H1 (cell line): Measurements from ENCODE around the gene RPS6KA5. TPM values are rescaled to one million over a fixed set of nuclear protein-coding genes. Genes with fewer than 3 reads are reported as not detected.

Experiments
- CTCF ChIA-PET: fragments of 300-600 bp; sonication (Branson Sonifier 250); formaldehyde crosslinking; loops from one replicate; lab custom pipeline; 2021; ENCODE audit not compliant: partially characterized antibody; lab: Charles Lee
- POLR2A ChIA-PET: fragments of 300-600 bp; sonication (Branson Sonifier 250); formaldehyde crosslinking; loops from one replicate; lab custom pipeline; 2021; ENCODE audit warnings: inconsistent platforms; ENCODE audit not compliant: partially characterized antibody; lab: Charles Lee
- DNase-seq, 2 experiments: peaks; one replicate each; pipeline versions ENCODE4 v3.0.0 to v3.0.0-alpha.2; 2010 to 2022; ENCODE audit warnings: low spot score in 2 of 2, low read depth in 1 of 2, mixed read lengths in 1 of 2
- FAIRE-seq: peaks from 2 replicates; lab custom pipeline; 2011; peaks lifted over from hg19 to GRCh38; lab: Jason Lieb, UNC
- H2AFZ ChIP-seq: 2 replicates; pipeline ENCODE4 v1.8.1; 2012; ENCODE audit warnings: low read length, inconsistent platforms
- H2AK5ac ChIP-seq: 2 replicates; pipeline ENCODE4 v1.6.1; 2013; ENCODE audit warnings: low read depth, low read length
- H2BK120ac ChIP-seq: replicated peaks from 2 replicates; pipeline ENCODE3; 2013; ENCODE audit warnings: low read depth, low read length, inconsistent platforms
- H2BK12ac ChIP-seq: 2 replicates; pipeline ENCODE4 v1.6.1; 2013; ENCODE audit warnings: low read depth, low read length
- H2BK15ac ChIP-seq: 2 replicates; pipeline ENCODE4 v1.6.1; 2013; ENCODE audit warnings: low read length
- H2BK20ac ChIP-seq: 2 replicates; pipeline ENCODE4 v1.6.1; 2013; ENCODE audit warnings: low read length
- H2BK5ac ChIP-seq: 2 replicates; pipeline ENCODE4 v1.6.1; 2013; ENCODE audit warnings: low read depth, low read length
- H3K14ac ChIP-seq: 2 replicates; pipeline ENCODE4 v1.6.1; 2013; ENCODE audit warnings: inconsistent platforms; ENCODE audit not compliant: insufficient read length
- H3K18ac ChIP-seq: 2 replicates; pipeline ENCODE4 v1.6.1; 2013; ENCODE audit warnings: low read length; ENCODE audit errors: extremely low read depth
- H3K23ac ChIP-seq: 2 replicates; pipeline ENCODE4 v1.6.1; 2013; ENCODE audit warnings: inconsistent platforms; ENCODE audit not compliant: insufficient read length
- H3K23me2 ChIP-seq: 2 replicates; pipeline ENCODE4 v1.6.1; 2013; ENCODE audit warnings: low read depth, low read length
- H3K27ac ChIP-seq: 2 replicates; pipeline ENCODE4 v1.6.1; 2011; ENCODE audit warnings: low read depth, low read length, inconsistent platforms
- H3K27me3 ChIP-seq, 4 experiments: replicated peaks in 1 of 4; 1 replicate in 1 of 4; 2 replicates in 3 of 4; pipeline versions ENCODE4 v1.6.1 to v1.8.1; 2011 to 2013; ENCODE audit warnings: low read length in 3 of 4, mild to moderate bottlenecking in 3 of 4, inconsistent platforms in 2 of 4, mixed read lengths in 2 of 4, moderate library complexity in 1 of 4; ENCODE audit not compliant: control insufficient read depth in 3 of 4, insufficient read depth in 3 of 4; ENCODE audit errors: extremely low read depth in 1 of 4
- H3K36me3 ChIP-seq, 4 experiments: 2 replicates each; pipeline versions ENCODE4 v1.6.1 to v1.8.1; 2011 to 2013; ENCODE audit warnings: mild to moderate bottlenecking in 4 of 4, low read length in 3 of 4, moderate library complexity in 2 of 4, control low read depth in 1 of 4, inconsistent platforms in 1 of 4; ENCODE audit not compliant: insufficient read depth in 4 of 4, control insufficient read depth in 2 of 4
- H3K4ac ChIP-seq: replicated peaks from 2 replicates; pipeline ENCODE3; 2013; ENCODE audit warnings: low read length, low read depth, mixed read lengths, inconsistent platforms; ENCODE audit not compliant: insufficient read length
- H3K4me1 ChIP-seq, 4 experiments: replicated peaks in 1 of 4; 1 replicate in 1 of 4; 2 replicates in 3 of 4; pipeline versions ENCODE4 v1.6.1 to v1.8.1; 2011 to 2013; ENCODE audit warnings: low read length in 3 of 4, inconsistent platforms in 2 of 4, mixed read lengths in 1 of 4; ENCODE audit not compliant: insufficient read depth in 4 of 4, control insufficient read depth in 3 of 4
- H3K4me2 ChIP-seq, 2 experiments: 2 replicates each; pipeline versions ENCODE4 v1.6.1 to v1.8.1; 2011 to 2013; ENCODE audit warnings: low read depth in 2 of 2, low read length in 2 of 2, control low read depth in 1 of 2, inconsistent platforms in 1 of 2, mild to moderate bottlenecking in 1 of 2; ENCODE audit not compliant: insufficient read depth in 1 of 2
- H3K4me3 ChIP-seq, 4 experiments: fragments of 200-600, 300-600 bp in 1 of 4; sonication (generic), shearing (Covaris generic), sonication (Bioruptor Twin) in 1 of 4; 2 replicates each; pipeline versions ENCODE4 v1.5.1 to v1.8.1; 2011 to 2016; ENCODE audit warnings: low read length in 4 of 4, low read depth in 3 of 4, control low read depth in 2 of 4, inconsistent platforms in 2 of 4, mild to moderate bottlenecking in 2 of 4, mixed read lengths in 1 of 4, moderate library complexity in 1 of 4; ENCODE audit not compliant: insufficient read depth in 2 of 4; ENCODE audit errors: extremely low read depth in 1 of 4
- H3K56ac ChIP-seq: replicated peaks from 2 replicates; pipeline ENCODE3; 2013; ENCODE audit warnings: low read depth, mild to moderate bottlenecking, mixed read lengths, low read length, inconsistent platforms; ENCODE audit not compliant: insufficient read length
- H3K79me1 ChIP-seq: 2 replicates; pipeline ENCODE4 v1.6.1; 2013; ENCODE audit warnings: low read depth, low read length, control low read depth
- H3K79me2 ChIP-seq, 2 experiments: 2 replicates each; pipeline versions ENCODE4 v1.6.1 to v1.8.1; 2012 to 2013; ENCODE audit warnings: low read length in 2 of 2, mild to moderate bottlenecking in 2 of 2, inconsistent platforms in 1 of 2; ENCODE audit not compliant: insufficient read depth in 2 of 2, control insufficient read depth in 1 of 2
- H3K9ac ChIP-seq, 4 experiments: replicated peaks in 1 of 4; 1 replicate in 1 of 4; 2 replicates in 3 of 4; pipeline versions ENCODE4 v1.6.1 to v1.8.1; 2011 to 2013; ENCODE audit warnings: low read depth in 3 of 4, low read length in 3 of 4, control low read depth in 2 of 4, mild to moderate bottlenecking in 2 of 4, moderate library complexity in 2 of 4, inconsistent platforms in 1 of 4; ENCODE audit errors: extremely low read depth in 1 of 4
- H3K9me3 ChIP-seq, 2 experiments: 2 replicates each; pipeline versions ENCODE4 v1.6.1 to v1.8.1; 2012 to 2013; ENCODE audit warnings: mild to moderate bottlenecking in 2 of 2, moderate library complexity in 2 of 2, control low read depth in 1 of 2, inconsistent platforms in 1 of 2, low read depth in 1 of 2, low read length in 1 of 2, mixed read lengths in 1 of 2; ENCODE audit not compliant: insufficient read depth in 2 of 2
- H4K20me1 ChIP-seq, 2 experiments: replicated peaks in 1 of 2; 2 replicates each; pipeline versions ENCODE3 to v1.8.1; 2011 to 2013; ENCODE audit warnings: inconsistent platforms in 2 of 2, low read length in 2 of 2, mild to moderate bottlenecking in 1 of 2; ENCODE audit not compliant: insufficient read depth in 2 of 2, control insufficient read depth in 1 of 2
- H4K5ac ChIP-seq: 2 replicates; pipeline ENCODE4 v1.6.1; 2013; ENCODE audit warnings: low read length, low read depth, mixed read lengths, inconsistent platforms; ENCODE audit not compliant: insufficient read length
- H4K8ac ChIP-seq: 2 replicates; pipeline ENCODE4 v1.8.0; 2013; ENCODE audit warnings: mild to moderate bottlenecking, moderate library complexity, low read length, inconsistent platforms; ENCODE audit not compliant: insufficient read depth; ENCODE audit errors: extremely low read depth
- H4K91ac ChIP-seq: replicated peaks from 2 replicates; pipeline ENCODE3; 2013; ENCODE audit warnings: low read length, mixed read lengths, inconsistent platforms; ENCODE audit not compliant: insufficient read length
- CHD2 ChIP-seq: IDR thresholded peaks from 2 replicates; pipeline ENCODE4 v1.6.1; 2012; ENCODE audit warnings: low read length, improper control_type of control experiment
- CTBP2 ChIP-seq: IDR thresholded peaks from 2 replicates; pipeline ENCODE4 v1.7.0; 2011; ENCODE audit warnings: borderline replicate concordance, mild to moderate bottlenecking, moderate library complexity, mixed read lengths, low read length; ENCODE audit not compliant: insufficient read depth, insufficient read length
- HDAC2 ChIP-seq, 2 experiments: fragments of 300-600 bp in 1 of 2; sonication (generic) in 1 of 2; IDR thresholded peaks; 2 replicates each; pipeline ENCODE4 v1.6.1; 2011 to 2012; ENCODE audit warnings: low read depth in 2 of 2, low read length in 2 of 2, mild to moderate bottlenecking in 2 of 2, moderate library complexity in 2 of 2, borderline replicate concordance in 1 of 2, inconsistent platforms in 1 of 2
- KDM1A ChIP-seq: fragments of 200-600, 300-600 bp; sonication (generic); IDR thresholded peaks from 2 replicates; pipeline ENCODE4 v1.7.1; 2016; ENCODE audit warnings: mild to moderate bottlenecking, low read length, borderline replicate concordance
- KDM5A ChIP-seq: fragments of 200-600 bp; IDR thresholded peaks from 2 replicates; pipeline ENCODE4 v1.7.1; 2012; ENCODE audit warnings: mild to moderate bottlenecking, low read length, inconsistent platforms, mixed read lengths
- SRF ChIP-seq: IDR thresholded peaks from 2 replicates; pipeline ENCODE4 v1.6.1; 2011; ENCODE audit warnings: mild to moderate bottlenecking, low read depth, low read length, moderate library complexity
- YY1 ChIP-seq: IDR thresholded peaks from 2 replicates; pipeline ENCODE4 v1.6.1; 2011; ENCODE audit warnings: low read depth, mild to moderate bottlenecking, low read length
- WGBS, 2 experiments: shearing (Covaris generic) in 1 of 2; methylation state at CpG; one replicate each; pipeline versions ENCODE4 v1.1.6 to v1.1.7; 2013 to 2015; ENCODE audit warnings: low lambda C conversion rate in 2 of 2, mixed read lengths in 2 of 2, inconsistent platforms in 1 of 2, low coverage in 1 of 2, missing lambda C conversion rate in 1 of 2; ENCODE audit not compliant: insufficient replicate concordance in 2 of 2, insufficient coverage in 1 of 2, insufficient read length in 1 of 2; ENCODE audit errors: extremely low coverage in 1 of 2, missing lambda C conversion rate in 1 of 2; 5-methylcytosine and 5-hydroxymethylcytosine counted together
- polyA plus RNA-seq, 7 experiments: library from polyadenylated mRNA; depleted of rRNA in 3 of 7; stranded (reverse) in 5 of 7; unstranded in 2 of 7; fragments of >200 nt in 5 of 7; fragments of 200-250 nt in 2 of 7; gene quantifications; 1 replicate in 5 of 7; 2 replicates in 1 of 7; 4 replicates in 1 of 7; pipeline versions ENCODE4 v1.2.1 to v1.2.3, GENCODE V29; 2011 to 2013; ENCODE audit warnings: missing spikeins in 2 of 7, mixed read lengths in 2 of 7
- total RNA-seq: library from RNA; stranded (reverse); fragmentation: NEBNext Ultra II Directional; extraction: Animal tissue kit (Norgen Biotek cat#: 25700); gene quantifications from 2 replicates; pipeline ENCODE4 v1.2.1, GENCODE V29; 2021

RPS6KA5 gene
- total and polyA plus RNA-seq, 2 of the 8 experiments (the other 6 are each of a cell fraction or from before 2014, with no cell fraction given): 0.85 to 3.1 TPM

DNA sequence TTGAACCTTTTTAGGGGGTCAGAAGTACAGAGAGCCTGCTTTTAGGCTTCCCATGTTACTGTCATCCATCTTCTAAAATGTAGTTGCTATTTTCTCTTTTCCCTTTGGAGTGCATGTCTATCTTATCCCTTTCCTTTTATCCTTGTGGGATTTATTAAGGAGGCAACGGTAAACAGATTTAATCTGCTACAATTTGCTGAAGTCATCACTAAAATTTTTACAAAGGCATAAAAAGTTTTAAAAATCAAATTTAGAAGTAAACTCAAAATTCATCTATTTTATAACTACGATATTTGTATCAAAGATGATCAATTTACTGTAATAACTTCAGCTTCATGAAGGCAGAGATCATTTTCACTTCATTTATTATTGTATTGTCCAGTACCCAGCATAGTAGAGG is 118.7 kb downstream of the RPS6KA5 start:
- H2BK15ac ChIP-seq: no peak overlapping the region
- H3K18ac ChIP-seq: no peak overlapping the region
- H3K23me2 ChIP-seq: no peaks in the 10 kb centered on the region; the same call in 1 of the 2 replicates
- H4K91ac ChIP-seq: no peak overlapping the region
- ChIA-PET CTCF (no interaction called here), POLR2A (no interaction called here)
- H2BK120ac ChIP-seq: no peak overlapping the region
- H3K9me3 ChIP-seq: peaks cover 18 to 19% of the 10 kb centered on the region in 2 experiments
- H3K4me2 ChIP-seq: no peak overlapping the region
- no peak overlapping the region for H2BK5ac ChIP-seq
- no peaks in the 10 kb centered on the region for H4K20me1 ChIP-seq
- no peak overlapping the region for H3K4ac ChIP-seq
- no peaks in the 10 kb centered on the region for H3K4me1 ChIP-seq
- DNase-seq (no peak), FAIRE-seq (no peak)
- no peak overlapping the region for H4K8ac ChIP-seq
- no peak overlapping the region for H2BK20ac ChIP-seq
- no peaks in the 10 kb centered on the region for H3K79me1 ChIP-seq
- H4K5ac ChIP-seq: no peak overlapping the region
- no peak overlapping the region for H3K56ac ChIP-seq
- H3K79me2 ChIP-seq: no peaks in the 10 kb centered on the region
- H2AK5ac ChIP-seq: no peak overlapping the region
- no peak overlapping the region for H3K14ac ChIP-seq
- H2AFZ ChIP-seq: no peak overlapping the region
- no peaks in the 10 kb centered on the region; a peak in 1 of 8 replicates for H3K36me3 ChIP-seq
- H3K4me3 ChIP-seq: no peak overlapping the region
- TF ChIP-seq SRF: no peak
- no peak for TF ChIP-seq HDAC2 (IDR thresholded peaks at IDR 0.05; ENCODE audit: borderline replicate concordance in 1 of 2, low read depth in 2 of 2, low read length in 2 of 2)
- no peak for TF ChIP-seq YY1
- no peak for TF ChIP-seq CTBP2
- TF ChIP-seq KDM1A: no peak
- TF ChIP-seq KDM5A: no peak
- TF ChIP-seq CHD2: no peak
- WGBS, 2 experiments: 85% methylated on average over 2 of the region's 2 CpGs; no CpG with 5 or more reads in 1 of the 2 experiments
- no peak overlapping the region for H3K23ac ChIP-seq
- no peak overlapping the region for H2BK12ac ChIP-seq
- H3K27ac ChIP-seq: no peak overlapping the region
- H3K27me3 ChIP-seq: peaks cover 0 to 1% (median 0%) of the 10 kb centered on the region in 4 experiments; a peak in 1 of 7 replicates
- H3K9ac ChIP-seq: no peak overlapping the region
